ENCODE data around the gene FBXW7.

- TF ChIP-seq EZH2 (IDR thresholded peaks at IDR 0.05; ENCODE audit: borderline replicate concordance) (no peak), CTCF (IDR thresholded peaks at IDR 0.05; ENCODE audit: poor library complexity) (no peak), EZH2phosphoT487 (IDR thresholded peaks at IDR 0.05; ENCODE audit: low read depth, severe bottlenecking, unreplicated experiment) (no peak)
Measured at GRCh38 chr4:152467101-152467500, 68.8 kb downstream of the FBXW7 start.

All from hepatocyte (in vitro differentiated cells).